RWPE1 (cell line): Measurements from ENCODE around the gene GNAQ.

Experiments
- CTCF ChIA-PET: fragments of 350-600 bp; sonication (Branson Sonifier 250); formaldehyde crosslinking; extraction: SDS; loops from one replicate; lab custom pipeline; 2021; lab: Yijun Ruan, JAX
- POLR2A ChIA-PET: fragments of 400-600 bp; formaldehyde crosslinking; extraction: SDS; loops from one replicate; lab custom pipeline; 2020; ENCODE audit warnings: antibody characterized with exemption; ENCODE audit not compliant: low non-redundant PET; lab: Yijun Ruan, JAX
- DNase-seq: peaks from one replicate; pipeline ENCODE4 v3.0.0; 2012; ENCODE audit warnings: low spot score
- H3K27ac ChIP-seq: fragments of 450-650 bp; 2 replicates; pipeline ENCODE4 v1.5.1; 2017
- TF ChIP-seq, protein P1 (sequence below): fragments of 450-650 bp; conservative IDR thresholded peaks from 2 replicates; pipeline ENCODE4 v1.5.1; 2017; ENCODE audit warnings: low read depth, mild to moderate bottlenecking

Gene GNAQ

DNA sequence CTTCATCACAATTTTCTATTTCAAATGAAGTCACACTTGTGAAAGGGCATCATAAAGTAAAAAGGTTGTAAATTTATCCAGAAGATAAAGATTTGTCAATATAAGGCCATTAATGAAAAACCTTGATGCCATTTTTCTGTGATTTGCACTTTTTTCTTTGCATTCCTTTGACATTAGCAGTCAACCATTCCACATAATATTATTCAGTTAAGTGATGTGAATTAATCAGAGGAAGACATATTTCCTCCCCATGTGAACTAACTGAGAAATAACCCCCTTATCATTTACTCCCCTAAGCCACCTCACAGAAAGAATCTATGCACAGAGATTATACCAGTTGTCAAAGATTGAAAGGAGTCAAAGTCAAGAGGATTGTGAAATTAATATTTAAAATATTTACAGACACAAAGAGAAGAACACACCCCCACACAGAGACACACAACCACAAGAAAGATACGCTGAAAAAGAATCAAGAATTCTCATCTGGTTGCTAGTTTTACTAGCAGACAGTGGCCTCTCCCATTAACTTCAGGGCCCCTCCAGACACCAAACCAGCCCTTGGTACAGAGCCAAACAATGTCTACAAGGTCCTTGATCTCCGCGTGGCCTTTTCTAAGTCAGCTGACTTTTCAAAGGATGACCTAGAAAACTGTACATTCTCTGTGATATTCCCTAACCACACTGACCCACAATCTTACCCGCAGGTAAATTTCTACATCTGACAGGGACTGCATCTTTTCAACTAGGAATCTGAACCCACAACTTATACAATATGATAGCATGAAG is 29.5 kb downstream of the GNAQ start:
- POLR2A ChIA-PET: interaction anchor here (0.7 kb wide), 1 partner anchor 59 kb away, joined by 4 read pairs; no protein-coding TSS in a partner anchor
- no peak overlapping the region for H3K27ac ChIP-seq
- TF ChIP-seq, protein P1, sequence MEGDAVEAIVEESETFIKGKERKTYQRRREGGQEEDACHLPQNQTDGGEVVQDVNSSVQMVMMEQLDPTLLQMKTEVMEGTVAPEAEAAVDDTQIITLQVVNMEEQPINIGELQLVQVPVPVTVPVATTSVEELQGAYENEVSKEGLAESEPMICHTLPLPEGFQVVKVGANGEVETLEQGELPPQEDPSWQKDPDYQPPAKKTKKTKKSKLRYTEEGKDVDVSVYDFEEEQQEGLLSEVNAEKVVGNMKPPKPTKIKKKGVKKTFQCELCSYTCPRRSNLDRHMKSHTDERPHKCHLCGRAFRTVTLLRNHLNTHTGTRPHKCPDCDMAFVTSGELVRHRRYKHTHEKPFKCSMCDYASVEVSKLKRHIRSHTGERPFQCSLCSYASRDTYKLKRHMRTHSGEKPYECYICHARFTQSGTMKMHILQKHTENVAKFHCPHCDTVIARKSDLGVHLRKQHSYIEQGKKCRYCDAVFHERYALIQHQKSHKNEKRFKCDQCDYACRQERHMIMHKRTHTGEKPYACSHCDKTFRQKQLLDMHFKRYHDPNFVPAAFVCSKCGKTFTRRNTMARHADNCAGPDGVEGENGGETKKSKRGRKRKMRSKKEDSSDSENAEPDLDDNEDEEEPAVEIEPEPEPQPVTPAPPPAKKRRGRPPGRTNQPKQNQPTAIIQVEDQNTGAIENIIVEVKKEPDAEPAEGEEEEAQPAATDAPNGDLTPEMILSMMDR: no peak
- no peak for DNase-seq
- CTCF ChIA-PET: interaction anchor here (0.7 to 1.0 kb wide), 2 partner anchors 33 to 70 kb away, joined by 3 to 4 read pairs; no protein-coding TSS in a partner anchor

GRCh38 chr9:78000221-78000620 is 31.4 kb downstream of the GNAQ start:
- CTCF ChIA-PET: no interaction called here
- TF ChIP-seq, protein P1: no peak
- POLR2A ChIA-PET: no interaction called here
- H3K27ac ChIP-seq: no peak overlapping the region
- no peak for DNase-seq

- DNase-seq: no peak
- TF ChIP-seq, protein P1: no peak
- H3K27ac ChIP-seq: no peak overlapping the region
- POLR2A ChIA-PET: no interaction called here
- CTCF ChIA-PET: interaction anchor here (0.6 kb wide), 1 partner anchor 641 kb away, joined by 4 read pairs; no protein-coding TSS in a partner anchor
Measured at GRCh38 chr9:77999231-77999631, 32.4 kb downstream of the GNAQ start.

GRCh38 chr9:77997611-77998284 is 33.9 kb downstream of the GNAQ start:
- ChIA-PET CTCF (interaction anchor here (0.6 kb wide), 1 partner anchor 38 kb away, joined by 6 read pairs; no protein-coding TSS in a partner anchor), POLR2A (no interaction called here)
- no peak for DNase-seq
- TF ChIP-seq, protein P1: no peak
- no peak overlapping the region for H3K27ac ChIP-seq

DNA sequence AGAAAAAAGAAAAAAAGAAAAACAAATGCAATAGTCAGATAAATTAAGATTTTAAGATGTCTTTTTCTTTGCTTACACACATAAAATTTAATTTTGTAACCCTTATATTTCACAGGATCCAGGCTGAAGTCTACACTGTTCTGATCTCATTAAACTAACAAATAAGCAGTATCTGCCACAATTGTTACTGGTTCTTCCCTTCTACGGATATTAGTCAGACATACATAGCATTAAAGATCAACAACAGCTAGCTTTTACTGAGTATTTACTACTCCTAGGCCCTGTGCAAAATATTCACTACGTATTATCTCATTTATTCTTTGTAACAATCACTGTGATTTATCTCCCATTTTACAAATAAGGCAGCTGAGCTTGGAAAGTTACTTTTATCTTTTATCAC is 34.9 kb downstream of the GNAQ start:
- TF ChIP-seq, protein P1: no peak
- ChIA-PET CTCF (interaction anchor here (0.6 to 0.7 kb wide), 2 partner anchors 16 to 72 kb away, joined by 3 to 4 read pairs; no protein-coding TSS in a partner anchor), POLR2A (no interaction called here)
- no peak overlapping the region for H3K27ac ChIP-seq
- no peak for DNase-seq

GRCh38 chr9:77991191-77991590 is 40.4 kb downstream of the GNAQ start:
- CTCF ChIA-PET: interaction anchor here (0.7 kb wide), 1 partner anchor 77 kb away, joined by 3 read pairs; no protein-coding TSS in a partner anchor
- TF ChIP-seq, protein P1: no peak
- no peak overlapping the region for H3K27ac ChIP-seq
- POLR2A ChIA-PET: no interaction called here
- DNase-seq: no peak
